GM13976 (cell line): Measurements from ENCODE around the gene SLC45A2.

Source experiments
- DNase-seq: peaks from one replicate; pipeline ENCODE4 v3.0.0; 2012; ENCODE audit warnings: low spot score
- in situ Hi-C: fragments of 300-500 bp; cut with MboI; formaldehyde crosslinking; loops from one replicate; pipeline ENCODE4 v1.12.0; 2022; ENCODE audit warnings: low sequenced_read_pairs, mixed read lengths, inconsistent platforms; ENCODE audit not compliant: unreplicated experiment
- TF ChIP-seq, protein P1 (sequence below): IDR thresholded peaks from 2 replicates; pipeline ENCODE4 v1.5.1; 2012; ENCODE audit warnings: borderline replicate concordance, mild to moderate bottlenecking; ENCODE audit not compliant: insufficient read depth; ENCODE audit errors: extremely low read depth, missing control alignments, control extremely low read depth

The SLC45A2 gene

DNA sequence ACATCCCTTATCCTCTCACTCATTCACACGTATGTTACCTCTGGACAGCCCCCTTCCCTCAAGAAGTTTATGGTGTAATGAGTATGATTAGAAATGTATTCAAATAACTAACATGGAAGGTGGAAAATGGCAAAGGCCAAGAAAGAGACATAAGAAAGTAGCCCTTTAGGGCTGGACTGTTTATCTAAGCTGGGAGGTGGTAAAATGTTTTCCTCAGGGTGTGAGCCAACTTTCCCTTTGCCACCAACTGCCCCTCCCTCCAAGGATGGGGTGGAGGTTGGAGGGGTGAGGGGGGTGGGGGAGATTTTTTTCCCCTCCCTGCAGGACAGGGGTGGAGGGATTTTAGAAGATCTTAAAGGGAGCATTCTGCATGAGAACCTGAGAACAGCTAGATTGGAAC is 8.2 kb downstream of the SLC45A2 start:
- in situ Hi-C loops: no loop called here
- no peak for DNase-seq
- TF ChIP-seq, protein P1, sequence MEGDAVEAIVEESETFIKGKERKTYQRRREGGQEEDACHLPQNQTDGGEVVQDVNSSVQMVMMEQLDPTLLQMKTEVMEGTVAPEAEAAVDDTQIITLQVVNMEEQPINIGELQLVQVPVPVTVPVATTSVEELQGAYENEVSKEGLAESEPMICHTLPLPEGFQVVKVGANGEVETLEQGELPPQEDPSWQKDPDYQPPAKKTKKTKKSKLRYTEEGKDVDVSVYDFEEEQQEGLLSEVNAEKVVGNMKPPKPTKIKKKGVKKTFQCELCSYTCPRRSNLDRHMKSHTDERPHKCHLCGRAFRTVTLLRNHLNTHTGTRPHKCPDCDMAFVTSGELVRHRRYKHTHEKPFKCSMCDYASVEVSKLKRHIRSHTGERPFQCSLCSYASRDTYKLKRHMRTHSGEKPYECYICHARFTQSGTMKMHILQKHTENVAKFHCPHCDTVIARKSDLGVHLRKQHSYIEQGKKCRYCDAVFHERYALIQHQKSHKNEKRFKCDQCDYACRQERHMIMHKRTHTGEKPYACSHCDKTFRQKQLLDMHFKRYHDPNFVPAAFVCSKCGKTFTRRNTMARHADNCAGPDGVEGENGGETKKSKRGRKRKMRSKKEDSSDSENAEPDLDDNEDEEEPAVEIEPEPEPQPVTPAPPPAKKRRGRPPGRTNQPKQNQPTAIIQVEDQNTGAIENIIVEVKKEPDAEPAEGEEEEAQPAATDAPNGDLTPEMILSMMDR: no peak

DNA sequence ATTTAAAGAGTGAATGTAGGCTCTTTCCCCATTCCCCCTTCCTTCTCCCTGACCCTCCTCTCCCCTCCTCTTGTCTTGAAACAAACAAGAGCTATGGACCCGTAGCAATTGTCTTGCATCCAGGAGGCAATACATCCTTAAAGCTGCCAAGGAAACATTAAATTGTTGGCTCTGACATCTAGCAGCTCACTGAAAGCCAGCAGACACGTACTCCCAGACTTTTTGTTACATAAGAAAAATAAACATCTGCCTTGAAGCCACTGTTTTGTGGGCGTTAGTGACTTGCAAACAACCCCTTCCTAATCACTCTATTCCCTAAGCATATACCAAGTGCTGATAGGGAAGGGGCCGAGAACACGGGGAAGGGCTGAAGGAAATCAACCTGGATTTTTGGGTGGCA is 8.6 kb downstream of the SLC45A2 start:
- TF ChIP-seq, protein P1: no peak
- in situ Hi-C loops: no loop called here
- no peak for DNase-seq

DNA sequence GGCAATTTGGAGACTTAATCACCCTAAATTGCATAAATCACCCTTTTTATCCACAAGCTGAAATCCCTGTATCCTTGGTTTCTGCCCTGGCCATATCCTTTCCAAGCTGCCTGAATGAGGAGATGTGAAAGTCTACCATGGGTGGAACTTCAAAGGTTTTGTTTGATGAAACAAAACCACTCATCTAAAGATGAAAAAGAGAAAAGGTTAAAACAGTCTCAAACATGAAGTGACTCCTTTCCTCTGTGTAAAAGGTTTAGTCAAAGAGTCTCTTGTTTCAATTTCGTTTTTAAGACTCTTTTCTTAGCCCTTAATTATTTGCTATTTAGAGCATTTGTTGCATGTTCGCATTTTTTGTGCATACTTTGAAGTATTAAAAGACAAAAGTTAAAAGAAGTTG is 11.2 kb downstream of the SLC45A2 start:
- in situ Hi-C loops: no loop called here
- TF ChIP-seq, protein P1: no peak
- DNase-seq: peak; percentile 49

DNA sequence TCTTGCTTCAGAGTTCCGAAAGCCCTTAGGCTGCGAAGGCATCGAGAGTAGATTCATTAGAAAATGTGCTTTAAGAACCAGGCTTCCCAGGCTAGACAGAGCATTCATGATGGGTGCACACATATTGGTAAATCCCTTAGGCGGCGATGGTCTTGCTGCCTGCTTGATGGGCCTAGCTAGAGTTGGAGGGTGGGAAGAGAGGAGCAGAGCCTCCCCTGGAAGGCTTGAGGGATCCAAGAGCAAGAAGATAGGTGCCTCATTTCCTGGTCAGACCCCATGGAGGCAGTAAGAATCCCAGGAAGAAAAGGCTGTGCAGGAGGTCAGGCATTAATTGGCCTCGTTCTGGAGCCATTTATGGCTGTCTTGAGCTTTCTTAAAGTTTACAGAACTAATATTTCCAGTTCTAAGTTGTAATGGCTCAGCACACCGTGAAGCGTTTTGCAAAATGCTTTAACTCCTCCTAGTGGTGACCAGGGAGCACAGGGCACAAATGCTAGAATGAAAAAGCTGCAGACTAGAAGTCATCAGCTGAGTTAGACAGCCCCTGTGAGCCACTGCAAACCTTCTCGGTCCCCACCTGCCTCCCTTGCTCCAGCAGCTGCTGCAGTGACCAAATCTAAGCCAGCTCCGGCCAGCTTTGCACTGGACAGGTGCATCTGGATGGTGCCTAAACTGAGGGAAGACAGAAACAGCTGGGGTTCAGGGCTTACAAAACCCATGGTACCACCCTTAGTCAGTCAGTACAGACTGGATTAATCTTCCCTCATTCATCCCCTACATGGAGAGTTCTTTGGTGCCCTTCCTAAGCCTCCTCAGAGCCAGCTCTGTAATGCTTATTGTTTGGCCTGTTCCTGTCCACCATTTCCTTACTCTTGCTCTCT is 14.7 kb downstream of the SLC45A2 start:
- DNase-seq: peak; percentile 72
- in situ Hi-C loops: loop anchor here (10.0 kb wide), 1 partner anchor 535 kb away; no protein-coding TSS in a partner anchor
- TF ChIP-seq, protein P1: peak; percentile 75

DNA sequence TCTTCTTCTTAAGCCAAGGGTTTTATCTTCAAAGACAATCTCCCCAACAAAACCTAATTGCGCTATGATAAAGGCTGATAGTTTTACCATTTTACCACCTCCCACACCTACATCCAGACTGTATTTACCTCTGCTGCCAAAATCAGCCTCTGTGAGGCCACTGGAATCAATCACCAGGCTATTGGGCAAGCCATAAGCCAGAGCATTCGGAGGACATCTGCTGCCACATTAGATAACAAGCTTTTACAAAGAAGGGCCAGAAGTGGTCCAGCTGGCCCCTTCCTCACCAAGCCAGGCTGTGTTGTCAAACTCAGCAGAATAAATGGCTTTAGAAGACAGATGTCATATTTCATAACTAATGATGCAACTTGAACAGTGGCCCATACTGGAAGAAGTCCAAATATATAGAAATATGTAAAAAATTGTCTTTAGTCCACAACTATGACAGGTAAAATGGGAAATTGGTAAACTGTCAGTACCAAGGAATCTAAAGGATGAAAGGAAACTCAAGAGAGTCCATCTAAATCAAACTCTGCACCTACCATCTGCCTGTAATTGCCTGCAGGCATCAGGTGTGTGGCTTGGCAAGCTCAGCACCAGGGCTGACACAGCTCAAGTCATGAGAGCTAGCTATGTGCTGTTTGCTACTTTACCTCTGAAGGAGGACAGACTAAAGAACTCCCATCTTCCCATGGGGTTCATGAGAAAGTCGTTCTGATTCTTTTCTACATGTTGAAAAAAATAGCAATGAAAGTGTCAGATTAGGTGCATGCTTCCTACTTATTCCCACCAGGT is 16.1 kb downstream of the SLC45A2 start:
- no peak for DNase-seq
- TF ChIP-seq, protein P1: no peak
- in situ Hi-C loops: loop anchor here (10.0 kb wide), 1 partner anchor 534 kb away; no protein-coding TSS in a partner anchor

DNA sequence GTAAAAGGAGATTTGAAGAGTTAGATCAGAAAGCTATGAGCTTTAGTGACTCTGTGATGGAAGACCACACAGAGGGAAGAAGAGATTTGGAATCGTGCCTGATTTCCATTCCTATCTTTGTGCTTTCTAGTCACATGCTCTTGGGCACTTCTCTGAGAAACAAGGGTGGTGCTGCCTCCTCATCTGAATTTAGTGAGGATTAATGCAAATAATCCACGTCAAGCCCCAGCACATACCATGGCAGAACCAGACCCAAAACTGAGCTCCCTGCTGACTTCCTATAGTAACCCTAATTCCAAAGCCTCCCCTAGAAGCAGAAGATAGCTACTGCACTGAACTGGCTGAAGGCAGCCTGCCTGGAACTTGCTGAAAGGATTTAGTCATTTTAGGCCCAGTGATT is 17.7 kb downstream of the SLC45A2 start:
- in situ Hi-C loops: loop anchor here (10.0 kb wide), 1 partner anchor 532 kb away; no protein-coding TSS in a partner anchor
- TF ChIP-seq, protein P1: no peak
- DNase-seq: no peak
